Suprapubic skin (tissue), 4 donors: Measurements from ENCODE around the gene FOXC1.

Experiments
- CTCF ChIP-seq, 2 donors: fragments of 200-600 bp in 1 of 2; fragments of 450-650 bp in 1 of 2; sonication (generic) in 1 of 2; IDR thresholded peaks; one replicate each; pipeline ENCODE4 v1.5.1; 2016 to 2019; ENCODE audit warnings: antibody characterized with exemption in 2 of 2, mild to moderate bottlenecking in 1 of 2, moderate library complexity in 1 of 2
- POLR2A ChIP-seq, 2 donors: fragments of 450-650 bp; IDR thresholded peaks; one replicate each; pipeline ENCODE4 v1.6.1; 2017; ENCODE audit warnings: antibody characterized with exemption in 2 of 2, mild to moderate bottlenecking in 2 of 2, moderate library complexity in 2 of 2
- POLR2AphosphoS5 ChIP-seq, 3 donors: sonication (generic); formaldehyde crosslinking; IDR thresholded peaks; one replicate each; pipeline ENCODE4 v1.6.1; 2017; ENCODE audit warnings: antibody characterized with exemption in 3 of 3

DNA sequence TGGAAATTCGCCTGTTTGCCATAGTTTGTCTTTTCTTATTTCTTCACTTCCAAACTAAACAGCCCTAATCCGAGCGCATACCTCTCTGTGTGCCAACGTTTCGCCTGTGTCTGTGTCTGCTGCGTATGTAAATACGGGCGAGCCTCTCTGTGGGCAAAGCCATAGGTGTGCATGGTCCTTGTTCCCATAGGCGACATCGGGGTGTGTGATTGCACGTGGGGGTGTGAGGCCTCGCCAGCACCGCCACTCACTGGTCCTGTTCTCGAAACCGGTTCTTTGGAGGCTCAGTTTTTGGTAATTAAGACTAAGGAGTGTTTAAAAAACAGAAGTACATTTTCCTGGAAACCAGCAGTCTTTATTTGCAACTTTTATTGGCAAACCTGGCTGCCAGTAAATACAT is 6.0 kb upstream of the FOXC1 start:
- no peak for TF ChIP-seq CTCF (IDR thresholded peaks at IDR 0.05)
- no peak for TF ChIP-seq POLR2A (IDR thresholded peaks at IDR 0.05)
- no peak for TF ChIP-seq POLR2AphosphoS5 (IDR thresholded peaks at IDR 0.05)
